HG03045 (cell line): ENCODE data around the gene CFAP90.

Experiments
- ATAC-seq: cut with Tn5 transposase; IDR thresholded peaks from one replicate; pipeline ENCODE4 v1.9.1; 2021; ENCODE audit warnings: mild to moderate bottlenecking, moderate library complexity; ENCODE audit not compliant: unreplicated experiment

The CFAP90 gene, protein sequence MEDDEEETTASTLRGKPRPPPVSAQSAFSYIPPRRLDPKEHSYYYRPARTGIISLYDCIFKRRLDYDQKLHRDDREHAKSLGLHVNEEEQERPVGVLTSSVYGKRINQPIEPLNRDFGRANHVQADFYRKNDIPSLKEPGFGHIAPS

DNA sequence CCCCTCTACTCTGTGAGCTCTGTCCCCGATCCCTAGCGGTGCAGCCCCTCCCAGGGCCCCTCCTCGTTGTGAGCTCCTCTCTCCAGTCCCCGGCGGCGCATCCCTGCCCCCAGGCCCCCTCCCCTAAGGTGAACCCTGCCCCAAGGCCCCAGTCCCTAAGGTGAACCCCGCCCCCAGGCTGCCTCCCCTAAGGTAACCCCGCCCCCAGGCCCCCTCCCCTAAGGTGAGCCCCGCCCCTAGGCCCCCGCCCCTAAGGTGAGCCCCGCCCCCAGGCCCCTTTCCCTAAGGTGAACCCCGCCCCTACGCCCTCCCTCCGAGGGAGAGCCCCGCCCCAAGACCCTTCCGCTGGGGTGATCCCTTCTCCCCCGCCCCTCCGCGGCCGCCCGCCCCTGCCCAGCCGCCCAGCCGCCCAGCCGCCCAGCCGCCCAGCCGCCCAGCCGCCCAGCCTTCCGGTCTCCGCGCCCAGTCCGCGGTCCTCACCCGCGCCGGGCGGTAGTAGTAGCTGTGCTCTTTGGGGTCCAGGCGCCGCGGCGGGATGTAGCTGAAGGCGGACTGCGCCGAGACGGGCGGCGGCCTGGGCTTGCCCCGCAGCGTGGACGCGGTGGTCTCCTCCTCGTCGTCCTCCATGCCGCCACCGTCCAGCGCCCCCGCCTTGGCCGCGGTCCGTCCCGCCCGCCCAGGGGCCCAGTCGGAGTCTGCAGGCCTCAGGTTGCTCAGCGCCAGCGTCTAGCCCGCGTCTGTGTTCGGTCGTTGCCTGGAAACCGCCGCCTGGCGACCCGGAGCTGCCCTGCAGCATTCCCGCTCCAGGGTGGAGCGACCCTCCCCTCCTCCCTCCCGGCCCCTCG lies at the start of gene CFAP90:
TSS of gene CFAP90 (minus strand) at position 739 of the 845 bp plus-strand sequence. CDS start at position 627, 112 bp downstream.
- ATAC-seq = no peak

GRCh38 chr5:7897014-7897600 lies 46.2 kb upstream of the CFAP90 start:
- no peak for ATAC-seq

DNA sequence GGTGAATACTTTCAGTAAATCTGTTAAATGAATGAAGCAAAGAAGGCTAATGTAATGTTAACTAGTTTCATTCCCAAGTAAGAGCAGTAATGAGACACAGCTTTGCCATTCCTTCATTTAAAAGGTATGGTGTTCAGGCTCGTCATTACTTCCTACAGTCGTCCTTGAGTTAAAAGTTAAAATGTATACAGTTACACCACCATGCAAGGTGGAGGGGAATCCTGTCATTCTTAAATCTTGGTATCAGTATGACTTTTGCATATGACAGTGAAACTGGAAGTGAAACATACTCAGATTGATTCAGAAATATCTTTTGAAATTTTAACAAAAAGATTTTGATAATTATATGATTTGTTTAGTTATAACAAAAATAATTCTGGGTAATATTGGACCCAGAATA lies 43.9 kb upstream of the CFAP90 start:
- peak; percentile 96 for ATAC-seq

GRCh38 chr5:7894439-7894838 lies 43.5 kb upstream of the CFAP90 start:
- peak; percentile 11 for ATAC-seq

GRCh38 chr5:7888901-7889300 lies 38.0 kb upstream of the CFAP90 start:
- no peak for ATAC-seq

DNA sequence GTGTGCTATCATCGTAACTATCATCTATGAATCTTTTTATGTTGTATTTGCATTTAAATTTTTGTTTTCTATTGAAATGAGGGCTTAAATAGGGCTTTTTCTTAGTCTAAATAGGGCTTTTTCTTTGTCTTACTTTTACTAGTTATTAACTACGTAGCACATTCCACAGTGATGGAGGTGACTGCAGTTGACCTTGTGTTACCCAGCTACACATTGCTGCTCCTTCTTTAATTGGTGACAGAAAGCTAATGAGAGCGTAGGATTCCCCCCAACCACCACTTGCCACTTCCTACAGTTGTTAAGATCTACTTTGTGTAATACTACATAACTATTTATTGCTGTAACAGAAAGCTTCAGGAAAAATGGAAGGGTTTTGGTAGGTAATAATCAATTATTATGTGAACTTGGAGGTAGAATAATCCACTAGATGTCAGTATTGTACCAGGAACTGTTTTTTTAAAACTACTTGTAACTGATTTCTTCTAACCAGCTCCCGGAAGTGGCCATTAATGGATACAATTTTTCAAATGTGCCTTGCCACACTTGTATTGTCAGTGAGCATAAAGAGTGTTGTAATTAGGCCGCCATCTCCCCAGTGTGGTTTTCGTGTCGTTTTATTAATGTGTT lies 36.0 kb upstream of the CFAP90 start:
- ATAC-seq = no peak

GRCh38 chr5:7884491-7885267 lies 33.7 kb upstream of the CFAP90 start:
- no peak for ATAC-seq

- no peak for ATAC-seq
Observed at GRCh38 chr5:7882926-7883325, 32.0 kb upstream of the CFAP90 start.

- ATAC-seq = no peak
Observed at GRCh38 chr5:7881816-7882215, 30.9 kb upstream of the CFAP90 start.

GRCh38 chr5:7881091-7881490 lies 30.2 kb upstream of the CFAP90 start:
- ATAC-seq = no peak

DNA sequence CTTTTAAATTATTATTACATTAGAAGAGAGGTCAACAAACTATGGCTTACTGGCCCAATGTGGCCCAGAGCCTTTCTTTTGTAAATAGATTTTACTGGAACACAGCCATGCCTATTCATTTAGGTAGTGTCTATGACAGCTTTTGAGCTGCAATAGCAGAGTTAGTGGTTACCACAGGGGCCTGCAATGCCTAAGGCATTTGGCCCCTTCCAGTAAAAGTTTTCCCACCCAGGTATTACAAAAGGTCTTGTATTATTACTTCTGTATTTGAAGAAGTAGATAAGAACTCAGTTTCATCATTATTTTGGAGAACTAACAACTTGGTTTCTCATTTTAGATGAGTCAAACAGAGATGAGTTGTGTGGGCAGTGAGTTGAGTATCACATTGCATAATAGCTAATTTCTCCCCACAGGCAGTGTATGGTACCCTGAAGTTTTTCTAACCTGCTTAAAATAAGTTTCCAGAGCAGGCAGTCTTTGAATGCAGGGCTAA lies 27.5 kb upstream of the CFAP90 start:
- ATAC-seq = peak; percentile 91

DNA sequence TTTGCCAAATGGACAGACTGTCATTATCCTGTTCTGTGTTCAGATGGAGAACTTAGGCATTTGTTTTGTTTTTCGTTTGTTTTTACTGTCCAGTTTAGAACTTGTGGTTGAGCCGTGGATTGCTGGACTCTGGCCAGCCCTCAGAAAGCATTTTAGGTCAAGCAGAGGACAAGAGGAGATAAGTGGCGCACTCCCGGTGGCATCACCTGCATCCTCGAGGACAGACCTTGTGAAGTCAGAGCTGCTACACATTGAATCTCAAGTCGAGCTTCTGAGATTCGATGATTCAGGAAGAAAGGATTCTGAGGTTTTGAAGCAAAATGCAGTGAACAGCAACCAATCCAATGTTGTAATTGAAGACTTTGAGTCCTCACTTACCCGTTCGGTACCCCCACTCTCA lies 26.9 kb upstream of the CFAP90 start:
- no peak for ATAC-seq

- ATAC-seq = peak; percentile 50
Observed at GRCh38 chr5:7876867-7877266, 25.9 kb upstream of the CFAP90 start.

DNA sequence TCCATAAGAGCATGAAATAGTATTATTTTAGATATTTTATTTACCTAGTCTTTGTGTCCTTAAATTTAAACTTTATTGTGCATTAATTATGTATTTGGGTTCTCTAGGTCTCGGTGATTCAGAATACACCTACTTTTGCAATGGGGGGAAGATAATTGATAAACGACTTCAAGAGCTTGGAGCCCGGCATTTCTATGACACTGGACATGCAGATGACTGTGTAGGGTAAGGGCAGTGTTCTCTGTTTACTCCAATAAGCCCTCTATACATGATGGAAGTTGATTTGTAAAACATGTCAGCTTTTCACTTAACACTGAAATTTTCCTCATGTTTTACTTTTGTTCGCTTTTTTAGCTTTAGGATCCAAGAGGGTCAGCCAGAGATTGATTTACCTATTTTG lies 24.2 kb upstream of the CFAP90 start:
- no peak for ATAC-seq

- no peak for ATAC-seq
Observed at GRCh38 chr5:7874639-7875038, 23.7 kb upstream of the CFAP90 start.

DNA sequence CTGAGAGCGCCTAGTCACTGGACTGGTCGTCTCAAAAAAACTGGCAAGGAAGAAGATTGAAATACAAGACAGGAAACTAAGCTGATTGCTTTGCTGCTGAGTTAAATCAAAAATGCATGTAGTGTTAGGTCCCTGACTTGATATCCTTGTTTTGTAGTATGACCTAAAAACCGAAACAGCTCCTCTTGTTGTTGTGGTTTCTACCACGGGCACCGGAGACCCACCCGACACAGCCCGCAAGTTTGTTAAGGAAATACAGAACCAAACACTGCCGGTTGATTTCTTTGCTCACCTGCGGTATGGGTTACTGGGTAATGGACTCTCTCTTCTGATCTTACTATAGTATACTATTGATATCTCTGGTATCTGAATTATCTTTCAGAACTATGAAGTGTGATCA lies 22.3 kb upstream of the CFAP90 start:
- ATAC-seq = no peak

- no peak for ATAC-seq
Observed at GRCh38 chr5:7872517-7873130, 21.7 kb upstream of the CFAP90 start.

DNA sequence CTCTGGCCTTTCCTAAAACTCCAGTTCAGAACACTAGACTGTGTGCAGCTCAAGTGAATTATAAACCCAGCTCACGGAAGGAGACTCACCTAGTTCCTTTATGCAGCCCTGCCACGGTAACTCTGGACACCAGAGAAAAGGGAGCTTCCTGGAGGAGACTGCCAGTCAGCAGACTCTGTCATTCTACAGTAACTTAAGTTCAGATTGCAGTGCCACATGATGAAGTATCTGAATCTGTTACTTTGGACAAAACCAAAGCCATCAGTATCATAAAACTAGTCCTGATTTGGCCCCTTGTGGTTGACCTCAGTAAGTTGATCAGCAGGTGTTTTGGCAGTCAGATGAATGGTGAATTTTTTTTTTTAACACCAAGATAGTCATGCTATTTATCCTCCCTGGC lies 20.7 kb upstream of the CFAP90 start:
- peak; percentile 18 for ATAC-seq

GRCh38 chr5:7869474-7870136 lies 18.7 kb upstream of the CFAP90 start:
- ATAC-seq = peak; percentile 33
